Endothelial cell of umbilical vein (primary cell): ENCODE results near the gene C8B.

Experiments used
- CTCF ChIP-seq, 2 donors: IDR thresholded peaks; 1 replicate in 1 of 2; 2 replicates in 1 of 2; pipeline ENCODE4 v1.5.1; 2011; ENCODE audit warnings: low read length in 2 of 2, mild to moderate bottlenecking in 2 of 2, moderate library complexity in 2 of 2, control low read depth in 1 of 2, inconsistent platforms in 1 of 2, low read depth in 1 of 2; ENCODE audit not compliant: insufficient read depth in 1 of 2; ENCODE audit errors: extremely low read depth in 1 of 2
- EZH2 ChIP-seq: IDR thresholded peaks from 2 replicates; pipeline ENCODE4 v1.6.1; 2012; ENCODE audit warnings: borderline replicate concordance, low read depth, mild to moderate bottlenecking, moderate library complexity, low read length, inconsistent platforms; ENCODE audit not compliant: severe bottlenecking
- FOS ChIP-seq: IDR thresholded peaks from 2 replicates; pipeline ENCODE4 v1.6.1; 2011; ENCODE audit warnings: mild to moderate bottlenecking, low read length, moderate library complexity, borderline replicate concordance; ENCODE audit not compliant: insufficient read depth
- GATA2 ChIP-seq: IDR thresholded peaks from 2 replicates; pipeline ENCODE4 v1.7.0; 2011; ENCODE audit warnings: low read depth, mild to moderate bottlenecking, moderate library complexity, mixed read lengths, low read length; ENCODE audit not compliant: insufficient read length, insufficient read depth
- JUN ChIP-seq: IDR thresholded peaks from 2 replicates; pipeline ENCODE4 v1.6.1; 2011; ENCODE audit warnings: borderline replicate concordance, low read depth; ENCODE audit not compliant: insufficient read length, insufficient read depth
- MAX ChIP-seq: IDR thresholded peaks from 2 replicates; pipeline ENCODE4 v1.6.1; 2011; ENCODE audit not compliant: insufficient read depth, insufficient read length
- POLR2A ChIP-seq: IDR thresholded peaks from 2 replicates; pipeline ENCODE4 v1.6.1; 2012; ENCODE audit warnings: low read depth, mild to moderate bottlenecking, control low read depth, low read length
- POLR2AphosphoS5 ChIP-seq: IDR thresholded peaks from 2 replicates; pipeline ENCODE4 v1.6.1; 2012; ENCODE audit warnings: low read depth, mild to moderate bottlenecking, control low read depth, low read length, moderate library complexity; ENCODE audit not compliant: insufficient read depth

GRCh38 chr1:56898005-56898373 is 67.8 kb downstream of the C8B start:
- no peak for TF ChIP-seq POLR2A
- TF ChIP-seq CTCF (IDR thresholded peaks at IDR 0.05; ENCODE audit: extremely low read depth in 1 of 2, insufficient read depth in 1 of 2, low read depth in 1 of 2, low read length in 2 of 2) = no peak
- TF ChIP-seq JUN = no peak
- no peak for TF ChIP-seq EZH2
- no peak for TF ChIP-seq FOS
- TF ChIP-seq MAX = no peak
- TF ChIP-seq GATA2 = no peak
- TF ChIP-seq POLR2AphosphoS5 = no peak
